ENCODE measurements around the gene CHRNA5. TPM values are rescaled to one million over a fixed set of nuclear protein-coding genes. Genes with fewer than 3 reads are reported as not detected.

CHRNA5 gene
- total RNA-seq, 1 donor from 2014 or later = 13.7 TPM

- no peaks in the 10 kb centered on the region for H3K27me3 ChIP-seq (ENCODE audit: control insufficient read depth, insufficient read depth, low read length)
- H3K36me3 ChIP-seq (ENCODE audit: control insufficient read depth, insufficient read depth, low read length) = no peaks in the 10 kb centered on the region
- no peak for DNase-seq (ENCODE audit: low read depth)
- no peak for TF ChIP-seq CTCF (IDR thresholded peaks at IDR 0.05; ENCODE audit: insufficient read depth, low read length, poor library complexity, severe bottlenecking)
- no peak overlapping the region for H3K4me3 ChIP-seq (ENCODE audit: low read depth, low read length)
Measured at GRCh38 chr15:78571382-78571781, 6.1 kb downstream of the CHRNA5 start.

GRCh38 chr15:78573416-78573815 is 8.1 kb downstream of the CHRNA5 start:
- no peak for TF ChIP-seq CTCF (IDR thresholded peaks at IDR 0.05; ENCODE audit: insufficient read depth, low read length, poor library complexity, severe bottlenecking)
- Histone ChIP-seq H3K4me3 (ENCODE audit: low read depth, low read length) (no peak overlapping the region), H3K36me3 (ENCODE audit: control insufficient read depth, insufficient read depth, low read length) (no peaks in the 10 kb centered on the region), H3K27me3 (ENCODE audit: control insufficient read depth, insufficient read depth, low read length) (no peaks in the 10 kb centered on the region)
- no peak for DNase-seq (ENCODE audit: low read depth)

- TF ChIP-seq CTCF (IDR thresholded peaks at IDR 0.05; ENCODE audit: insufficient read depth, low read length, poor library complexity, severe bottlenecking) = no peak
- H3K27me3 ChIP-seq (ENCODE audit: control insufficient read depth, insufficient read depth, low read length) = no peaks in the 10 kb centered on the region
- no peaks in the 10 kb centered on the region for H3K36me3 ChIP-seq (ENCODE audit: control insufficient read depth, insufficient read depth, low read length)
- DNase-seq (ENCODE audit: low read depth) = no peak
- H3K4me3 ChIP-seq (ENCODE audit: low read depth, low read length) = no peak overlapping the region
Measured at GRCh38 chr15:78574944-78575343, 9.6 kb downstream of the CHRNA5 start.

GRCh38 chr15:78597583-78597982 is 32.3 kb downstream of the CHRNA5 start:
- H3K4me3 ChIP-seq (ENCODE audit: low read depth, low read length) = no peak overlapping the region
- no peaks in the 10 kb centered on the region for H3K36me3 ChIP-seq (ENCODE audit: control insufficient read depth, insufficient read depth, low read length)
- H3K27me3 ChIP-seq (ENCODE audit: control insufficient read depth, insufficient read depth, low read length) = no peaks in the 10 kb centered on the region
- TF ChIP-seq CTCF (IDR thresholded peaks at IDR 0.05; ENCODE audit: insufficient read depth, low read length, poor library complexity, severe bottlenecking) = no peak
- DNase-seq (ENCODE audit: low read depth) = no peak

- no peak for DNase-seq (ENCODE audit: low read depth)
- Histone ChIP-seq H3K4me3 (ENCODE audit: low read depth, low read length) (no peak overlapping the region), H3K36me3 (ENCODE audit: control insufficient read depth, insufficient read depth, low read length) (no peaks in the 10 kb centered on the region), H3K27me3 (ENCODE audit: control insufficient read depth, insufficient read depth, low read length) (no peaks in the 10 kb centered on the region)
- TF ChIP-seq CTCF (IDR thresholded peaks at IDR 0.05; ENCODE audit: insufficient read depth, low read length, poor library complexity, severe bottlenecking) = no peak
Measured at GRCh38 chr15:78598348-78598747, 33.0 kb downstream of the CHRNA5 start.

GRCh38 chr15:78599189-78599588 is 33.9 kb downstream of the CHRNA5 start:
- Histone ChIP-seq H3K27me3 (ENCODE audit: control insufficient read depth, insufficient read depth, low read length) (no peaks in the 10 kb centered on the region), H3K36me3 (ENCODE audit: control insufficient read depth, insufficient read depth, low read length) (no peaks in the 10 kb centered on the region), H3K4me3 (ENCODE audit: low read depth, low read length) (no peak overlapping the region)
- no peak for TF ChIP-seq CTCF (IDR thresholded peaks at IDR 0.05; ENCODE audit: insufficient read depth, low read length, poor library complexity, severe bottlenecking)
- DNase-seq (ENCODE audit: low read depth) = no peak

Data from kidney epithelial cell (primary cell).